NB4 (cell line): ENCODE measurements around the gene CBFA2T2.
A peak's percentile ranks its signal among the peaks of the same experiment; 100 is the strongest.
"Not testable (repeated sequence)": the region's sequence is repeated elsewhere in the genome, so short reads cannot be mapped to it uniquely, and the experiment has no call there.

Experiments used
- POLR2A ChIP-seq: IDR thresholded peaks from 2 replicates; pipeline ENCODE4 v1.6.1; 2011; ENCODE audit warnings: mild to moderate bottlenecking; ENCODE audit not compliant: insufficient read length; ENCODE audit errors: extremely low read depth
- TF ChIP-seq, protein P1 (sequence below): IDR thresholded peaks from one replicate; pipeline ENCODE4 v1.5.1; 2012; ENCODE audit warnings: low read depth, low read length
- TF ChIP-seq, protein P2 (sequence below): IDR thresholded peaks from 2 replicates; pipeline ENCODE4 v1.6.1; 2011; ENCODE audit warnings: low read depth, low read length

DNA sequence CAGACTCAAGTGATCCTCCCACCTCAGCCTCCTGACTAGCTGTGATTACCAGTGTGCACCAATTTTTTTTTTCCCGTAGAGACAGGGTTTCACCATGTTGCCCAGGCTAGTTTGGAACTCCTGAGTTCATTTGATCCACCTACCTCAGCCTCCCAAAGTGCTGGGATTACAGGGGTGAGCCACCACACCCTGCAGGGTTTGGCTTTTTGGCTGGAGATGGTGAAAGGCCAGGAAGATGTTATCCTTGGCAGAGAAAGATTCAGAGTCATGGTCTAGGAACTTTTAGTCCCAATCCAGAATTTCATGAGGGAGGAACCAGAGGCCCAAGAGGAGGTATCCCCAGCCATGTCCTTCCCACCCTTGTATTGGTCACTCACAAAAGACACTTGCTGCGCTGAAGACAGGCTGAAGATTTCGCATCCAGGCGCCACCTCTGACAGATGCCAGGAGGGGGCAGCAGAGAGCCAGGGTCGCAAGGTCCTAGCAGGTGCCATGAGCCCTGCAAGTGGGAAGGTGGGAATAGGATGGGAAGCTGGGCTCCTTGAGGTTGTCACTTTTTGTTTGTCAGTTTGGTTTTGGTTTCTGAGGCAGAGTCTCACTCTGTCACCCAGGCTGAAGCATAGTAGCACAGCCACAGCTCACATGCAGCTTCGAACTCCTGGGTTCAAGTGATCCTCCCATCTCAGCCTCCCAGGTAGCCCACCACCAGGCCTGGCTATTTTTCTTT, 32.8 kb upstream of the CBFA2T2 start:
- TF ChIP-seq, protein P1, sequence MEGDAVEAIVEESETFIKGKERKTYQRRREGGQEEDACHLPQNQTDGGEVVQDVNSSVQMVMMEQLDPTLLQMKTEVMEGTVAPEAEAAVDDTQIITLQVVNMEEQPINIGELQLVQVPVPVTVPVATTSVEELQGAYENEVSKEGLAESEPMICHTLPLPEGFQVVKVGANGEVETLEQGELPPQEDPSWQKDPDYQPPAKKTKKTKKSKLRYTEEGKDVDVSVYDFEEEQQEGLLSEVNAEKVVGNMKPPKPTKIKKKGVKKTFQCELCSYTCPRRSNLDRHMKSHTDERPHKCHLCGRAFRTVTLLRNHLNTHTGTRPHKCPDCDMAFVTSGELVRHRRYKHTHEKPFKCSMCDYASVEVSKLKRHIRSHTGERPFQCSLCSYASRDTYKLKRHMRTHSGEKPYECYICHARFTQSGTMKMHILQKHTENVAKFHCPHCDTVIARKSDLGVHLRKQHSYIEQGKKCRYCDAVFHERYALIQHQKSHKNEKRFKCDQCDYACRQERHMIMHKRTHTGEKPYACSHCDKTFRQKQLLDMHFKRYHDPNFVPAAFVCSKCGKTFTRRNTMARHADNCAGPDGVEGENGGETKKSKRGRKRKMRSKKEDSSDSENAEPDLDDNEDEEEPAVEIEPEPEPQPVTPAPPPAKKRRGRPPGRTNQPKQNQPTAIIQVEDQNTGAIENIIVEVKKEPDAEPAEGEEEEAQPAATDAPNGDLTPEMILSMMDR, result peak; percentile 94
- TF ChIP-seq POLR2A, result not testable (repeated sequence)
- TF ChIP-seq, protein P2, sequence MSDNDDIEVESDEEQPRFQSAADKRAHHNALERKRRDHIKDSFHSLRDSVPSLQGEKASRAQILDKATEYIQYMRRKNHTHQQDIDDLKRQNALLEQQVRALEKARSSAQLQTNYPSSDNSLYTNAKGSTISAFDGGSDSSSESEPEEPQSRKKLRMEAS, result peak; percentile 64; the same call in 1 of the 2 replicates
